ENCODE measurements around the gene ZFX.

ZFX gene

DNA sequence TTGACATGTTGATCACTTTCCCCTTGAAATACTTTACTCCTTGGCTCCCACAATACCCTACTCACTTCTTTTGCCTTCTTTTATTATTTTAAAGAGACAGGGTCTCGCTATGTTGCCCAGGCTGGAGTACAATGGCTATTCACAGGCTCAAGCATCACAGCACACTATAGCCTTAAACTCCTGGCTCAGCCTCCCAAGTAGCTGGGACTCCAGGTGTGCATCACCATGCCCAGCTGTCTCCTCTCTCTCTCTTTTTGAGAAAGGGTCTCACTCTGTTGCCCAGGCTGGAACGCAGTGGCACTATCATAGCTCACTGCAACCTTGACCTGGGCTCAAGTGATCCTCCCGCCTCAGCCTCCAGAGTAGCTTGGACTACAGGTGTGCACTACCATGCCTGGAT, 112.8 kb downstream of the ZFX start:
- Histone ChIP-seq H3K9ac (ENCODE audit: low read depth, low read length, poor library complexity, severe bottlenecking) (no peak overlapping the region), H3K27me3 (ENCODE audit: insufficient read depth, low read length, poor library complexity, severe bottlenecking) (no peaks in the 10 kb centered on the region), H3F3A (ENCODE audit: low read depth) (no peaks in the 10 kb centered on the region), H3K9me2 (replicated peaks; ENCODE audit: low read depth, low read length) (no peaks in the 10 kb centered on the region), H3K4me3 (ENCODE audit: low read length, poor library complexity, severe bottlenecking) (no peak overlapping the region), H4K20me1 (ENCODE audit: insufficient read depth, low read length, poor library complexity, severe bottlenecking) (no peaks in the 10 kb centered on the region), H3K4me2 (ENCODE audit: low read depth, low read length, poor library complexity, severe bottlenecking) (no peak overlapping the region), H2AFZ (ENCODE audit: low read length) (no peak overlapping the region), H3K79me2 (ENCODE audit: insufficient read depth, low read length) (no peaks in the 10 kb centered on the region), H3K36me3 (ENCODE audit: insufficient read depth, low read length) (no peaks in the 10 kb centered on the region), H3K4me1 (ENCODE audit: insufficient read depth, low read length, poor library complexity, severe bottlenecking) (peaks cover 14% of the 10 kb centered on the region), H3K9me3 (ENCODE audit: insufficient read depth, low read depth, low read length) (no peaks in the 10 kb centered on the region)
- TF ChIP-seq, protein P1, sequence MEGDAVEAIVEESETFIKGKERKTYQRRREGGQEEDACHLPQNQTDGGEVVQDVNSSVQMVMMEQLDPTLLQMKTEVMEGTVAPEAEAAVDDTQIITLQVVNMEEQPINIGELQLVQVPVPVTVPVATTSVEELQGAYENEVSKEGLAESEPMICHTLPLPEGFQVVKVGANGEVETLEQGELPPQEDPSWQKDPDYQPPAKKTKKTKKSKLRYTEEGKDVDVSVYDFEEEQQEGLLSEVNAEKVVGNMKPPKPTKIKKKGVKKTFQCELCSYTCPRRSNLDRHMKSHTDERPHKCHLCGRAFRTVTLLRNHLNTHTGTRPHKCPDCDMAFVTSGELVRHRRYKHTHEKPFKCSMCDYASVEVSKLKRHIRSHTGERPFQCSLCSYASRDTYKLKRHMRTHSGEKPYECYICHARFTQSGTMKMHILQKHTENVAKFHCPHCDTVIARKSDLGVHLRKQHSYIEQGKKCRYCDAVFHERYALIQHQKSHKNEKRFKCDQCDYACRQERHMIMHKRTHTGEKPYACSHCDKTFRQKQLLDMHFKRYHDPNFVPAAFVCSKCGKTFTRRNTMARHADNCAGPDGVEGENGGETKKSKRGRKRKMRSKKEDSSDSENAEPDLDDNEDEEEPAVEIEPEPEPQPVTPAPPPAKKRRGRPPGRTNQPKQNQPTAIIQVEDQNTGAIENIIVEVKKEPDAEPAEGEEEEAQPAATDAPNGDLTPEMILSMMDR (conservative IDR thresholded peaks at IDR 0.05; ENCODE audit: low read length) = no peak
- TF ChIP-seq EZH2phosphoT487 (IDR thresholded peaks at IDR 0.05; ENCODE audit: borderline replicate concordance) = no peak

- Histone ChIP-seq H3K9me2 (replicated peaks; ENCODE audit: low read depth, low read length) (no peaks in the 10 kb centered on the region), H3F3A (ENCODE audit: low read depth) (no peaks in the 10 kb centered on the region), H3K36me3 (ENCODE audit: insufficient read depth, low read length) (no peaks in the 10 kb centered on the region), H3K79me2 (ENCODE audit: insufficient read depth, low read length) (no peaks in the 10 kb centered on the region), H4K20me1 (ENCODE audit: insufficient read depth, low read length, poor library complexity, severe bottlenecking) (no peaks in the 10 kb centered on the region), H2AFZ (ENCODE audit: low read length) (no peak overlapping the region), H3K9ac (ENCODE audit: low read depth, low read length, poor library complexity, severe bottlenecking) (no peak overlapping the region), H3K9me3 (ENCODE audit: insufficient read depth, low read depth, low read length) (no peaks in the 10 kb centered on the region), H3K4me1 (ENCODE audit: insufficient read depth, low read length, poor library complexity, severe bottlenecking) (peaks cover 14% of the 10 kb centered on the region), H3K27me3 (ENCODE audit: insufficient read depth, low read length, poor library complexity, severe bottlenecking) (no peaks in the 10 kb centered on the region), H3K4me3 (ENCODE audit: low read length, poor library complexity, severe bottlenecking) (no peak overlapping the region), H3K4me2 (ENCODE audit: low read depth, low read length, poor library complexity, severe bottlenecking) (no peak overlapping the region)
- no peak for TF ChIP-seq EZH2phosphoT487 (IDR thresholded peaks at IDR 0.05; ENCODE audit: borderline replicate concordance)
Measured at GRCh38 chrX:24264383-24264782, 114.9 kb downstream of the ZFX start.

All from Loucy (cell line).